ENCODE measurements around the gene CD99L2. TPM values are rescaled to one million over a fixed set of nuclear protein-coding genes. Genes with fewer than 3 reads are reported as not detected.

CD99L2 gene
- polyA plus RNA-seq, 1 donor from 2014 or later = 61.0 TPM

- Histone ChIP-seq H3K36me3 (ENCODE audit: insufficient read depth, low read length) (no peaks in the 10 kb centered on the region), H3K9me3 (ENCODE audit: low read length) (no peaks in the 10 kb centered on the region), H3K9ac (ENCODE audit: low read length) (no peak overlapping the region), H3K27ac (ENCODE audit: low read length) (no peak overlapping the region), H4K20me1 (ENCODE audit: insufficient read depth) (no peaks in the 10 kb centered on the region), H3K4me3 (ENCODE audit: low read length) (no peak overlapping the region), H3K9me2 (ENCODE audit: insufficient read depth, low read length) (no peaks in the 10 kb centered on the region), H3F3A (ENCODE audit: insufficient read depth, low read length, poor library complexity, severe bottlenecking) (no peaks in the 10 kb centered on the region), H3K27me3 (ENCODE audit: insufficient read depth, low read depth, low read length) (no peaks in the 10 kb centered on the region), H3K79me2 (replicated peaks; ENCODE audit: insufficient read depth, low read length) (no peaks in the 10 kb centered on the region), H3K4me2 (ENCODE audit: low read length) (no peak overlapping the region), H2AFZ (ENCODE audit: low read depth, low read length) (no peak overlapping the region)
- TF ChIP-seq RAD21 (conservative IDR thresholded peaks at IDR 0.05) (no peak), EP300 (conservative IDR thresholded peaks at IDR 0.05; ENCODE audit: poor library complexity, severe bottlenecking) (no peak), MXI1 (conservative IDR thresholded peaks at IDR 0.05; ENCODE audit: poor library complexity, severe bottlenecking) (no peak), EZH2 (IDR thresholded peaks at IDR 0.05; ENCODE audit: borderline replicate concordance, insufficient read depth, low read length, poor library complexity, severe bottlenecking) (no peak), POLR2AphosphoS5 (IDR thresholded peaks at IDR 0.05) (no peak), REST (IDR thresholded peaks at IDR 0.05; ENCODE audit: borderline replicate concordance) (no peak), TAF1 (IDR thresholded peaks at IDR 0.05; ENCODE audit: low read depth) (no peak)
Measured at GRCh38 chrX:150906694-150907093, 8.2 kb upstream of the CD99L2 start.

GRCh38 chrX:150905293-150905692 is 6.8 kb upstream of the CD99L2 start:
- no peak overlapping the region for H3K4me3 ChIP-seq (ENCODE audit: low read length)
- no peak overlapping the region for H3K9ac ChIP-seq (ENCODE audit: low read length)

More at GRCh38 chrX:150905293-150905692, 6.8 kb upstream of the CD99L2 start:
- H4K20me1 ChIP-seq (ENCODE audit: insufficient read depth) = no peaks in the 10 kb centered on the region
- no peak overlapping the region for H3K27ac ChIP-seq (ENCODE audit: low read length)
- H3K9me3 ChIP-seq (ENCODE audit: low read length) = no peaks in the 10 kb centered on the region
- TF ChIP-seq EP300 (conservative IDR thresholded peaks at IDR 0.05; ENCODE audit: poor library complexity, severe bottlenecking) (no peak), MXI1 (conservative IDR thresholded peaks at IDR 0.05; ENCODE audit: poor library complexity, severe bottlenecking) (no peak), SMC3 (conservative IDR thresholded peaks at IDR 0.05; ENCODE audit: poor library complexity) (no peak), REST (IDR thresholded peaks at IDR 0.05; ENCODE audit: borderline replicate concordance) (no peak), POLR2AphosphoS5 (IDR thresholded peaks at IDR 0.05) (no peak), EZH2 (IDR thresholded peaks at IDR 0.05; ENCODE audit: borderline replicate concordance, insufficient read depth, low read length, poor library complexity, severe bottlenecking) (no peak), RAD21 (conservative IDR thresholded peaks at IDR 0.05) (no peak), CTCF (IDR thresholded peaks at IDR 0.05; ENCODE audit: poor library complexity, severe bottlenecking) (no peak), TAF1 (IDR thresholded peaks at IDR 0.05; ENCODE audit: low read depth) (no peak)
- no peaks in the 10 kb centered on the region for H3K9me2 ChIP-seq (ENCODE audit: insufficient read depth, low read length)
- H2AFZ ChIP-seq (ENCODE audit: low read depth, low read length) = no peak overlapping the region
- H3K79me2 ChIP-seq (replicated peaks; ENCODE audit: insufficient read depth, low read length) = no peaks in the 10 kb centered on the region
- H3K4me2 ChIP-seq (ENCODE audit: low read length) = no peak overlapping the region
- no peaks in the 10 kb centered on the region for H3F3A ChIP-seq (ENCODE audit: insufficient read depth, low read length, poor library complexity, severe bottlenecking)
- no peaks in the 10 kb centered on the region for H3K27me3 ChIP-seq (ENCODE audit: insufficient read depth, low read depth, low read length)
- no peaks in the 10 kb centered on the region for H3K36me3 ChIP-seq (ENCODE audit: insufficient read depth, low read length)
